Erythroblast (primary cell): ENCODE results near the gene SDR42E2.

Experiments used
- GATA1 ChIP-seq: IDR thresholded peaks from 2 replicates; pipeline ENCODE4 v1.6.1; 2011; ENCODE audit warnings: low read depth, mild to moderate bottlenecking, control low read depth, low read length, moderate library complexity
- POLR2A ChIP-seq: IDR thresholded peaks from 2 replicates; pipeline ENCODE4 v1.6.1; 2011; ENCODE audit warnings: mild to moderate bottlenecking, low read length

DNA sequence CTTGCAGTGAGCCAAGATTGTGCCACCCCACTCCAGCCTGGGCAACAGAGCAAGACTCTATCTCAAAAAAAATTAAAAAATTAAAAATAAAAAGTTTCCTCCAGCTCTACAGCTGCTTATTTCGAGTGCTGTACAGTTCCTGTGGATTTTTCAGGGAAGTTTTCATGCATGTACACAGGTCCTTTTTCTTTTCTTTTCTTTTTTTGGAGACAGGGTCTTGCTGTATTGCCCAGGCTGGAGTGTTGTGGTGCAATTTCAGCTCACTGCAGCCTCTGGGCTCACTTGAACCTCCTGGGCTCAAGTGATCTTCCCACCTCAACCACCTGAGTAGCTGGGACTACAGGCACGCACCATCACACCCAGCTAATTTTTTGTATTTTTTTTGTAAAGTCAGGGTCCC lies 59.7 kb downstream of the SDR42E2 start:
- TF ChIP-seq POLR2A (no peak), GATA1 (no peak)
